NCI-H2227 (cell line): ENCODE results near the gene DEAF1.

Source experiments
- DNase-seq: peaks from one replicate; lab custom pipeline; 2025; ENCODE audit not compliant: unreplicated experiment; lab: John Stamatoyannopoulos, UW

Gene DEAF1

DNA sequence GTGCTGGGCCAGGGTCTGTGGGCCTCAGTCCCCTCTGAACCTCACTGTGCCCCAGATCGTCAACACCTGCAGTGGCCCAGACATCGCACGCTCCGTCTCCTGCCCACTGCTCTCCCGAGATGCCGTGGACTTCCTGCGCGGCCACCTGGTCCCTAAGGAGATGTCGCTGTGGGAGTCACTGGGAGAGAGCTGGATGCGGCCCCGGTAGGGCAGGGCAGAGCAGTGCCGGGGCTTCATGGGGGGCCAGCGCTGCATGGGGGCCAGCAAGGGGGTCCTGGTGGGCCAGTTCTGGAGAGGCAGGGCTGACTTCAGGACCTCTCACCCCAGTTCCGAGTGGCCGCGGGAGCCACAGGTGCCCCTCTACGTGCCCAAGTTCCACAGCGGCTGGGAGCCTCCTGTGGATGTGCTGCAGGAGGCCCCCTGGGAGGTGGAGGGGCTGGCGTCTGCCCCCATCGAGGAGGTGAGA is 27.4 kb upstream of the DEAF1 start:
- DNase-seq: no peak

DNA sequence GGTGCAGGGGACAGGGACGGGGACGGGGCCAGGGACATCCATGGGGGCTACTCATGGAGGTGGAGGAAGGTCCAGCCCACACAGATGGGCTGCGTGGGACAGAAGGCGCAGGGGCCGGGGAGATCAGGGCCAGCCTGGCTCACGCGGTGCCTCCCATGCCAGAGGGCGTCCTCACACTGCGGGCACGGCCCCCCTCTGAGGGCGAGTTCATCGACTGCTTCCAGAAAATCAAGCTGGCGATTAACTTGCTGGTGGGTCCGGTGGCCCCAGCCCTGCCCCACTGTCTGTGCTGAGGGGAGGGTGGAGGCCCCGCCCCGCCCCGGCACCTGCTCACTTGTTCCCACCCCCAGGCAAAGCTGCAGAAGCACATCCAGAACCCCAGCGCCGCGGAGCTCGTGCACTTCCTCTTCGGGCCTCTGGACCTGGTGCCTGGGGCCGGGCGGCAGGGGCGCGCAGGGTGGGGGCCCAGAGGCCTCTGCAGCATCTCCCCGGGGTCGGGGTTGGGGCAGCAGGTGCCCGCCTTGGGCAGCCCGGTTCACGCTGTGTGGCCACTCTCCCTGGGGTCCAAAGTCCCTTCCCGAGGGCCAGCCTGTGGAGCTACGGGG is 26.8 kb upstream of the DEAF1 start:
- peak; percentile 65 for DNase-seq

DNA sequence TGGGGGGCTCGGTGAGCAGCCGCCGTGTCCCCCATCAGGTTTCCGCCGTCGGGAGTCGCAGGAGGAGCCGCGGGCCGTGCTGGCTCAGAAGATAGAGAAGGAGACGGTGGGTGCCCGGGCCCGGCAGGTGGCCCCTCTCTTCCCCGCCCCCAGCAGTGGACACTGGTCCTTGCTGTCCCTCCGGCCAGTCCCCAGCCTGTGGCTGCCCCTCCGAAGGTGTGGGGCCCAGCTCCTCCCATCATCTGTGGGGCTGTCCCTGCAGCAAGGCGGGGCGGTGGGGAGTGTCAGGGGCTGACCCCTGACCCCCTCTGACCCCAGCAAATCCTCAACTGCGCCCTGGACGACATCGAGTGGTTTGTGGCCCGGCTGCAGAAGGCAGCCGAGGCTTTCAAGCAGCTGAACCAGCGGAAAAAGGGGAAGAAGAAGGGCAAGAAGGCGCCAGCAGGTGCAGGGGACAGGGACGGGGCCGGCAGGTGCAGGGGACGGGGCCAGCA is 26.3 kb upstream of the DEAF1 start:
- DNase-seq: no peak

DNA sequence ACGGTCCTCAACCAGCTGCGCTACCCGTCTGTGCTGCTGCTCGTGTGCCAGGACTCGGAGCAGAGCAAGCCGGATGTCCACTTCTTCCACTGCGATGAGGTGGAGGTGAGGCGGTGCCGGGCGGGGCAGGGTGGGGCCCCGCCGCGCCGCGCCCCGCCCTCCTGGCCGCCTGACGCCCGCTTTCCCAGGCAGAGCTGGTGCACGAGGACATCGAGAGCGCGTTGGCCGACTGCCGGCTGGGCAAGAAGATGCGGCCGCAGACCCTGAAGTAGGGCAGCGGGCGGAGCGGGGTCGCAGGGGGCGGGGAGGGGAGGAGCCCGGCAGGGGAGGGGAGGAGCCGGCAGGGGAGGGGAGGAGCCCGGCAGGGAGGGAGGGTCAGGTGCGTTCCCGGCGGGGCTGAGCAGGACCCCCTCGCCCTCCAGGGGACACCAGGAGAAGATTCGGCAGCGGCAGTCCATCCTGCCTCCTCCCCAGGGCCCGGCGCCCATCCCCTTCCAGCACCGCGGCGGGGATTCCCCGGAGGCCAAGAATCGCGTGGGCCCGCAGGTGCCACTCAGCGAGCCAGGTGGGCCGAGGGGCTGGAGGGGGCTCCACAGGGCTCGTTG is 25.7 kb upstream of the DEAF1 start:
- peak; percentile 75 for DNase-seq

DNA sequence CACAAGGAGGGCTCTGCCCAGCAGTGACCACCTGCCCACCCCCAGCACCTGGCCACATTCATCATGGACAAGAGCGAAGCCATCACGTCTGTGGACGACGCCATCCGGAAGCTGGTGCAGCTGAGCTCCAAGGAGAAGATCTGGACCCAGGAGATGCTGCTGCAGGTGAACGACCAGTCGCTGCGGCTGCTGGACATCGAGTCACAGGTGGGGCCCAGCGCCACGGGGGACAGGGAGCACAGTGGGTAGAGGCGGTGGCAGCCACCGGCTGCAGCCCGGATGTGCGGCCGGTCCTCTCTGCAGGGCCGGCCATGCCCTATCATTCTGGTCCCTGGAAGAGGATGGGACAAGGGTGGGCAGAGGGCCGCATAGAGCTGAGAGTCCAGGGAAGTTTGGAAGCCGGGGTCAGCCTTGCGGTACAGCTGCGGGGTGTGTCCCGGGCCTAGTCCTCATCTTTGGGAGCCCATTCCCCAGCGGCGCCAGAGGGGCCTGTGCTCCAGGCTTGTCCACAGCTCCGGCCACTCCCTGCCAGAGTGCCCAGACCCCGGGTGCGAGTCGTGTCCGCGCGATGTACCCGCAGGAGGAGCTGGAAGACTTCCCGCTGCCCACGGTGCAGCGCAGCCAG is 25.1 kb upstream of the DEAF1 start:
- DNase-seq: no peak

DNA sequence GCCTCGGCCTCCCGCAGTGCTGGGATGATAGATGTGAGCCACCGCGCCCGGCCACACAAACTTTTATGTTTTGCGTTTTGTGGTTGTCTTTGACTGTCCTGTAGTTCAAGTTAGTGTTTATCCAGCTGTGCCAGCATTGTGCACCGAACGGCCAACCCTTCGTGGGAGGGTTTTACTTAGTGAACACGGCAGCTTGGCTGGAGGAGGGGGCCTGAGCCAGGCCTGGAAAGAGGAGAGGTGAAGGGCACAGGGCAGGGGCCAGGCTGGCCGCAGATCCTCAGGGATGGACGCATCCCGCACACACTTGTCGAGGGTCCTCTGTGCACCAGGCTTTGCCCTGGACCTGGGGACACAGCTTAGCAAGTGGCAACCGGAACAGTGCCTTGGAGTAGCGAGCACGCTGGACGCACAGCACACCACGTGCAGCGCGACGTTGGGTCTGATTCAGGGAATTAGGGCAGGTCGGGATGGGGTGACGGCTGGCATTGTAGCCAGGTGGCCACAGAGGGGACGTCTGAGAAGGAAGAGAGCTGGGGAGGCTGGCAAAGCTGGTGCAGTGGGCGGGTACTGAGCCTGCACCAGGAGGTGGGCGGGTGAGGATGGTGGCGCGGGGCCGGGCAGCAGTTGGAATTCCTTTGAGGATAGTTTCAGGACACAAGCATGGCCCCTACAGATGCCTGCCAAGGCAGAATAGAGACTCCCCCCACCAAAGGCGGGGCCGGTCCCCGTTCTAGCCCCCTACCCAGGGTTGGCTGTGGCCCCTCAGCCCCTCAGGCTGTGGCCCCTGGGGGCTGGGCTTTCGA is 24.4 kb upstream of the DEAF1 start:
- no peak for DNase-seq

DNA sequence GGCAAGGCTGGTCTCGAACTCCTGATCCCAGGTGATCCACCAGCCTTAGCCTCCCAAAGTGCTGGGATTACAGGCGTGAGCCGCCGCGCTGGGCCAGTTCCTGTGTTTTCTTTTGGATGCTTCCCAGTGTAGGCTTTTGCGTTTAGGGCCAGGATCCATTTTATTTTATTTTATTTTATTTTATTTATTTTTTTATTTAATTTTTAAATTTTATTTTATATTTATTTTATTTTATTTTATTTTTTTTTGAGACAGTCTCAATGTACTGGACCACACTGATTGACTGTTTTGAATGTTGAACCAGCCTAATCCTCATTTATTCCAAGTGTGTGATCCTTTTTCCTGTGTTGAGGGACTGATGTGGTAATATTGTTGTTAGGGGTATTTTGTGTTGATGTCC is 19.4 kb upstream of the DEAF1 start:
- no peak for DNase-seq

DNA sequence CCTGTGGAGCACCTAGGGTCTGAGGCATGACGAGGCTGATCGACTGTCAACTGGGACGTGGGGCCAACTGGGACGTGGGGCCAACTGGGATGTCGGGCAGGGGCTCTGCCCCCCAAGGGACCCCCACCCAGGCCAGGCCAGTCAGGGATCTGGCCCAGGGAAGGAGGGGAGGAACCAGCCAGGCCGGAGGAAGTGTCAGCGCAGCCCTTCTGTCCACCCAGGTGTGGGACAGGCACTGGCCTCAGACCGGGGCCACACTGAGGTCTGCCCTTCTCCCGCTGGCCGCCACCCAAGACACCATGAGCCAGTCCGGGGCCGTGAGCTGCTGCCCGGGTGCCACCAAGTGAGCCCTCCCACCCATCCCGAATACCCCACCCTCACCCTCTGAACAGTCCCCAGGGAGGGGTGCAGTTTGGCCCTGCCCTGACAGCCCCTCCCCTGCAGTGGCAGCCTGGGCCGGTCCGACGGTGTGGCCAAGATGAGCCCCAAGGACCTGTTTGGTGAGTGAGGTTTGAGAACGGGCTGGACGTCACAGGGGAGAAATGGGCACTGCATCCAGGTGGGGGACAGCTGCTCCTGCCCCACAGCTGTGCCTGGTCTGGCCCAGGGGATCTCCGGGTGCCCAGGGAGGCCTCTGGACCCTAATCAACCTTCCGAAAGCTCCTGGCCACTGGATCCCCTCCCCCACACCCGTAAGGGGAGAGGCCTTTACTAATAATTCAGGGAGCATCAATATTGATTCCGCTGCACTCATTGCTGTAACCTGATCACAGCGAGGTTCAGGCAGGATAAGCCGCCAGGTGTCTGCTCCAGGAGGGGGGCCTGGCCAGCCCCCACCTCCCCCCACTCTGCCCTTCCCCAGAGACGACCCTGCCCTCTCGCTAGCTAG is 14.3 kb upstream of the DEAF1 start:
- DNase-seq: no peak

DNA sequence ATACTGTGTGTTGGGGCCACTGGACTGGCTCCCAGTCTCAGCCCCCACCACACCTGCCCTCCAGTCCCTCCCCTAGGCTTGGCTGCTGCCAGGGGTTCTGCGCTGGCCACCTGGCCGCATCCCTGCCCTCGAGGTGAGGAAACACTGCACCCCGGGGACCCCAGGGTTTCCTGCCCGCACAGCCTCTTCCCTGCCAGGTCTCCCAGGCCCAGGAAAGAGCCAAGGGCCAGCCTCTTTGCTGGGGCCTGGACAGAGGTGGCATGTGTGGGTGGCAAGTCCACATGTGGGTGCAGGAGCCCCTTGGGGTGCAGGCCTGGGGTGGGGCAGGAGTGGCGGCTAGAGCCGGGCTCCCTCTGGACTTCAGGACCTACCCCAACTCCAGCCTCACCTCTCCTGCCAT is 13.5 kb upstream of the DEAF1 start:
- DNase-seq: no peak

DNA sequence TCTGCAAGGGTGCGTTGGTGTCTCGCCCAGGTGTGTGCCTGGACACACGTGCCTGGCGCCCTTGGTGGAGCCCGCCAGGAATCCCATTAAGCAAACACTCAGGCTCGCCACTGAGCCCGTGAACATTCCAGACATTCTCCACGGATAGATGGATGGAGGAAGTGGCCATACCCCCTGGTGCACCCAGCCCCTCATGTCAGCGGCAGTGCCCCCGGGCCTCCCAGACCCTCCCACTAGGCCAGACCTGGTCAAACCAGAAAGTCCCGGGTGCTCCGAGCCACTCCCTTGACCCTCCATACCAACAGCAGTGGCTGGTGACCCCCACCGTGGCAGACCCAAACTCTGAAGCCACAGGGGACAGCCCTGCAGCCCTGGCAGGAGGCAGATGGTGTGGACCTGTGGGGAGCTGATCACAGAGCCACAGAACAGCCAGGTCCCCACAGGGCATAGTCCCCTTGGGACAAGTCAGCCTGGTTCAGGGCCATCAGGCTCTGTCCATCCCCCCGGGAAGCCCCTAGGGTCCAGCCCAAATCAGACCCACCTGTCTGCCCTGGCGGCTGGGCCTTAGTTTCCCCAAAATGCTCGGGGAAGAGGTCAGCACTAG is 12.9 kb upstream of the DEAF1 start:
- DNase-seq: no peak

DNA sequence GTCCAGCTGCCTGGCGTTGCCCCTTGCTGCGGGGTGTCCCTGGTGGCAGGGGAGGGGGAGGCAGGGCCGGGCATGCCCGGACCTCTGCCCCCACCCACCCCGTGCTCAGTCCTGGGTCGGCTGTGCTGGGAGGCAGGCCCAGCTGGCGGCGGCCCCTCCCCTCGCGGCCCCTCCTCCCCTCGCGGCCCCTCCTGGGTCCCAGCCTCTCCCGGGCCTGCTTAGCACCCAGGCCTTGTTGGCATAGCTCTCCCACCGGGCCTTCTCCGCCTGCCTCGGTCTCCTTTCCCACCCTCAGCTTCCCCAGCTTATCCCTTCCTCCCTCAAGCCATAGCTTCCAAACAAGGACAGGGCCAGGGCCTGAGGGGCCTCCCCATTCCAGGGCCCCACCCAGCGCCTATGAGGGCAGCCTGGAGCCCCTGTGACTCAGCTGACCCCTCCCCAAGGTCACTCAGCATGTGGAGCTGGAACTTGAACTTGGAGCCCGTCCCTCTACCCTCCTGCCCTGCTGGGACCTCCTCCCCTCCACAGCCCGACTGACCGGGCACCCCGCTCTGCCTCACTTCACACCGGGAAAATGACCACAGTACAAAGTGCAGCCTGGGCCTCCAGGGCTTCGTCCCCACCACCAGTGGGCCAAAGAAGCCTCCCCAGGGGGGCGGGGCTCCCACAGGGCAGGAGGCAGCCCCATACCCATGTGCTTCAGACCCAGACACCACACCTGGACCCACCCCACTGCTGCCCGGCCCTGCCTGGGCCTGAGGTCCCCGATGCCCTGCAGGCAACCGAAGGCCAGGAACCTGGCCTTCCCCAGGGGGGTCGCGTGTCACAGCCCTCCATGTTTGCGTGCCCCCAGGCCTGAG is 12.2 kb upstream of the DEAF1 start:
- DNase-seq: no peak

DNA sequence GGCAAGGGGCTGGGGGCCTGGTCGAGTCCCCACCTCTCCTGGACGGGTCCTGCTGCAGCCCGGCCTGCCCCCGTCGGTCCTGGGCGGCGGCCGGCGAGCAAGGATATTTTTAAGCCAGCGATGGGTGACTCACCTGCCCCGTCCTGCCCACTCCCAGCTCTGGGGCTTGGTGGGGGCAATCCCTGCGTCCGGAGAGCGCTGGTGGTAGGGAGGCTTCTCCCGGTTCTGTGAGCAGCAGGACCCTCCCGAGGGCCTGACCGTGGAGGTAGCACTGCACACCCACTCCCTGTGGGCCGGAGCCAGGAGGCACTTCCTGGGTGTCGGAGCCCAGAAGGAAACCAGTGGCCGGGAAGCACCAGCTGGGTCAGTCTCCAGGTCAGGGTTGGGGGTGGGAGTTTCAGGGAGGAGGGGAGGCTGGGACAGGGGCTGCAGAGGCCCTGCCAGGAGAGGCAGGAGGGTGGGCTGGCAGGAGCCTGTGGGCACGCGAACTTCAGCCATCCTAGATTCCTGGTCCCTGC is 11.5 kb upstream of the DEAF1 start:
- no peak for DNase-seq

DNA sequence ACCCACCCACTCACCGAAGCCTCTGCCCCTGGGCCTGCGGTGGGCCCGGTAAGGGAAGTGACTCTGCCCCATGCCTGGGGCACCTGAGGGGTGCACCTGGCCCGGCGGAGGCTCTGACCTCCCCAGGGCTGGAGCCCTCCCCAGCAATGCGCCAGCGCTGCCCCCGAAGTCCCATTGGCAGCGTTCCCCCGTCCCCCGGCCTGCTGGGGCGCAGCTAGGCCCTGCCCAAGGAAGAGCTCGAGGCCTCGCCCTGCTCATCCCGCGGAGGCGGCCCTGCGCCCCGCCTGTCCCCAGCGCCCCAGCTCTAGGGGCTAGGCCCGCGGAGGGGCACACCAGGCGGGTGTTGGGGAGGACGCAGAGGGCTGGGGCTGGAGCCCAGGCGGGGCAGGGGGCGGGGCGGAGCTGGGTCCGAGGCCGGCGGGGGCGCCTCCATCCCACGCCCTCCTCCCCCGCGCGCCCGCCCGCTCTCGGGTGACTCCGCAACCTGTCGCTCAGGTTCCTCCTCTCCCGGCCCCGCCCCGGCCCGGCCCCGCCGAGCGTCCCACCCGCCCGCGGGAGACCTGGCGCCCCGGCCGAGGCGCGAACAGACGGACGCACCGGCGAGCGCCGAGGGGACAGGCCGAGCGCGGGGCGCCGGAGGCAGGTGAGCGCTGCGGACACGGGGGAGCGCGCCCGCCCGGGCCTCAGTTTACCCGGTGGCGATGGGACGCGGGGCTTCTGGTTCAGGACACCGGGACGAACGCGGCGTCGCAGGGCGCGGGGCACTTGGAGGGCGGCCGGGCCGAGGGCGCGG is 10.8 kb upstream of the DEAF1 start, which contains the start of gene EPS8L2:
EPS8L2 (plus strand) TSS at position 586 of the 793 bp plus-strand sequence. CDS start 3,177 bp downstream, outside the sequence.
- no peak for DNase-seq

DNA sequence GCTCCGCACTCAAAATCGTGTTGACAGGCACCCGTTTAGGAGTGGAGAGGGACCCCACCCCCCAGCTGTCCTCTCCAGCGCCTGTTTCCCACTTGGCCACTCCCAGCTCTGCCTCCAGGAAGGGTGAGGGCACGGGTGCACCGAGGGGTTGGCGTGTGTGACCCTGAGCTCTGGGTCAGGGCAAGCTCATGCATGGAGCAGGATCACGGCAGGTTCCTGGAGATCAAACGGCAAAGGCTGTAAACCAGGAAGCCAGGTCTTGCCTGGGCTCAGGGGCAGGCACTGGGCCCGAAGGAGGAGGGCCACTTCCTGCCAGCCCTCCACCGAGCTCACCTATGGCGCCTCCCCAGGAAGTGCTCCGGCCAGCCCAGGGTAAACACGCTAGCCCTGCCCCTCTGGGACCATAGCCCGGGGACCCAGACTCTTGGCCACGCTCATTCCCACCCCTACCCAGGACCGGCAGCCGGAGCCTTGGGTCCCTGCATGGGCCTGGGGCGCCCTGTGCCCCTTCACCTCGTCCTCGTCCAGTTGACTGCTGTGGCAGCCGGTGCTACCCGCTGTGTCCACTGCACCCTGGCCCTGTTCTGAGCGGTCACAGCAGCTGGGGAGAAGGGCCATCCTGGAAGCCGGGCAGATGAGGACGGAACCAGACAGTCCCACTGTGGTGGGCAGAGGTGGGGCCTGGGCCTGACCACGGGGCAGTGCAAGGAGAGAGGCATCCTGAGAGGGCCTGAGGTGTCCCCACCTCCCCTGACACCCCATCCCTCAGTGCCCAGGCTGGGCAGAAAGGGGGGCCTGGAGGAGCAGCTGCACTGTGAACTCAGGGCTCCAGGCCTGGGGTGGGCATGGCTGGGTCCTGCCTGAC is 10.0 kb upstream of the DEAF1 start:
- no peak for DNase-seq

DNA sequence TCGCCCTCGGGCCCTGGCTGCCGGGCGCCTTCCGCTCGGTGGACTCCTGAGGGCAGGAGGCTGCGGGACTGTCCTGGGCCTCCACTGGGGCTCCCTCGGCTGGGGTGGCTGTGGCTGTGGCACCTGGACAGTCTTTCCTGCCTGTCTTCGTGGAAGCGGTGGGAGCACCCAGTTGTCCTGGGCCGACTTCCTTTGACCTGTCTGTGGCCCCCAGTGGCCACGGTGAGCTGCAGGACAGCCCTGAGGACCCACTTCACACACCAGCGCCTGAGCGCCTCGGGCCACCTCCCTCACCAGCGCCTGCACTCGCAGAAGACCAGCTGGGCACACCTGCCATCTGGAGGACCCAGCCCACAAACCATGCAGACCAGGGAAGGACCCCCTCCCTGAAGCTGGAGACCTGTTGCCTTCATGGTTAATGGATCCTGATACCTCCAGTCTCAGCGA is 9.2 kb upstream of the DEAF1 start:
- DNase-seq: no peak

DNA sequence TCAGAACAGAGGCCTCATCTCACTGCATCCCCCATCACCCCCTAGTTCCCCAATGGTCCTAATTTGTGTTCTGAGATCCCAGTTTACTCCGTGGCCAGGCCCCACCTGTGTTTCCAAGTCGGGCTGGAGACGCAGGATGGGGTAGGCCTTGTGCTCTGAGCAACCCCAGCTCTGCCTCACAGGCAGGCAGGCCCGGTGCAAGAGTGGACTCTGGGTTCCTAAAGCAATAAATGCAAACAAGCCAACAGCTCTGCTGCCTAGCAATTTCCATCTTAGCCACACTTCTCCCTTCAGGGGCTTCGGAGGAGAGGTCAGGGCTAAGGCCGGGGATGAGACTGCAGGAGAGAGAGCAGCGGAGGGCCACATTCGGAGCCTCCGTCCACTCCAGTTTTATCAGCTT is 8.5 kb upstream of the DEAF1 start:
- no peak for DNase-seq
